NOMO-1 treated with dmso at 0.1 percent for 144 hours (cell line): ENCODE results near the gene AFM.

Source experiments
- DNase-seq: peaks from one replicate; lab custom pipeline; 2025; ENCODE audit not compliant: unreplicated experiment; lab: John Stamatoyannopoulos, UW

The AFM gene

DNA sequence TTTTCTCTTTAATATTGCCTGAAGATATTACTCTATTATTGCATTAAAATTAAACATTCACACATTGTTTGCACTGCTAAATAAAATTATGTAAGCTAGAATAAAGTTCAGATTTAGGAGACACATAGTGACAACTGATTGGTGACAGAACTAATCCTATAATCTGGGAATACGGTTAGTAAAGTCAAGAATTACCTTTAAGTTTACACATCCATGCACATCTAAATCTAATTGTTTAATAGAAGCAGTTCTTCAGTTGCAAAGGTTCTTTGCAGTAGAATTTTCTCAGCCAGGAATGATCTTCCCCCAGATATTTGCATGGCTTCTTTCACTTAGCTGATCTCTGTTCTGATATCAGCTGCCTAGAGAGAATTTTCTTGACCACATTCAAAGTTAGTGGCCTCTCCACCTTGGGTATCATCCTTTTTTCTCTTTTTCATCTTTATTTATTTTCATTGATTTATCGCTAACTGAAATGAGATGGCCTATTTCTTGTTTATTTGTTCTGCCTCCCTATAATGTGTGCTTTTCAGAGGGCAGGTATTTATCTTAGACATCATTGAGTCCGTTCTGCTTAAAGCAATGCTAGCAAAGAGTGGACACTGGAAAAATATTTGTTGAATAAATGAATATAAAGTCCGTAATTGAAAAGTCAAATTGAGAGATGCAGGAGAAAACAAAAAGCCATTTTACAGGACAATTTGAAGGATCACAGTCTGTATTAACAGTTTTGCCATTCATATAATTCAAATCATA, 32.9 kb upstream of the AFM start:
- DNase-seq = no peak

DNA sequence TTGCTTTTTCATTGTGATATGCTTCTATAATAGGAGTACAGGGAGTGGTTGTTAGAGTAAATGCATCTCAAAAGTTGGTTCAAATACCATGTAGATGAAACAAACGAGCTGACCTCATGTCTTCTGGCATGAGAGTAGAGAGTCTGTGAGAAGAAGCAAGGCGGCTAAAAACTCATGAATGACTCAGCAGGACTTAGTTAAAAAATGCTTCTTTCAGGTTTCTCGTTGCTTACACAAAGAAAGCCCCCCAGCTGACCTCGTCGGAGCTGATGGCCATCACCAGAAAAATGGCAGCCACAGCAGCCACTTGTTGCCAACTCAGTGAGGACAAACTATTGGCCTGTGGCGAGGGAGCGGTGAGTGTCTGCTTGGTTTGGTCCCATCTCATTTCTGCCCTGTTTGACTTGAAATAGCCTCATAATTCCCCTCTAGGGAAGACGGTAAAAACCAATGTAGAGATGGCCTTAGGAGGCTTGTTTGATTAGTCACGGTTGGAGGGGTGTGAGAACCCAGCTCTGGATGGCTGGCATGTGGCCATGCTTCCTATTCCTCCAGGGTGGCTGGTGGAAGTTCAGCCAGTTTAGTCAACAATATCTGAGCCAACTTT, 31.0 kb upstream of the AFM start:
- no peak for DNase-seq

DNA sequence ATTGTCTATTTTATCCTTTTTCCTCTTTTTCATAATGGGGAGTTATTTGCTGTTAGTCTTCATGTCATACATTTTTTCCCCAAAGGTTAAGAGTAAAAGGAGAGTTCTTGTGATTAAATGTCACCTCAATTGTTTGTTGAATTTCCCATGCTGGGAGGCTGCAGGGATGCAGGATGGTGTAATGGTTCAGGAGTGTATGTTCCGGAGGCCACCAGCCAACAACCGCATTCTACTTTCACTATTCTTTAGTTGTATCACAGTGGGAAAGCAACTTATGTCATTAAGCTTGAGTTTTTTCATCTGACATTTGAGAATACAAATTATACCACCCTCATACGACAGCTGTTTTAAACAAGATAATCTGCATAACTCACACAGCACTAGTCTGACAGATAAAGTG, 30.1 kb upstream of the AFM start:
- DNase-seq = no peak

DNA sequence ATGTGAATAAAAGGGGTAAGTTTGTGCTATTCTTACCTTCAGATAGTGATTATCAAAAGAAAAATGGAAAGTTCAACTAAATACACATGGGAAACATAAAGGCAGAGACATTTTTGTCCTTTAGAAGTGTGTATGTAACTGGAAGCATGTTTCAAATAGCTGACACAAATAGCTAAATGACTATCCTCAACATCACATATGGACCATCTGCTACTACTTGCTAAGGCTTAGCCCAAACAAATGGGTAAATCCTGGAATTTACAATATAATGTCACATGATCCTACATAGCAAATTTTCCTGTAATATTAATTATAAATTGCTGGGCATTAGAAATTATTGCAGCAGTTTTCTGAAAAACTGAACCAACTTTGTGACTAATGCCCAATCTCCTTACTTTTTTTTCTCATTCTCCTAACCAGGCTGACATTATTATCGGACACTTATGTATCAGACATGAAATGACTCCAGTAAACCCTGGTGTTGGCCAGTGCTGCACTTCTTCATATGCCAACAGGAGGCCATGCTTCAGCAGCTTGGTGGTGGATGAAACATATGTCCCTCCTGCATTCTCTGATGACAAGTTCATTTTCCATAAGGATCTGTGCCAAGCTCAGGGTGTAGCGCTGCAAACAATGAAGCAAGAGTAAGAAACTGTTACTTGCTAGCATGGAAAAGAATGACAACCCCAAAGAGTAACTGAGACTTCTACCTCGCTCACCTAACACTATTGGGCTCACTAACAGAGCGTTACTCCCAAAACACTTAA, 29.4 kb upstream of the AFM start:
- no peak for DNase-seq

DNA sequence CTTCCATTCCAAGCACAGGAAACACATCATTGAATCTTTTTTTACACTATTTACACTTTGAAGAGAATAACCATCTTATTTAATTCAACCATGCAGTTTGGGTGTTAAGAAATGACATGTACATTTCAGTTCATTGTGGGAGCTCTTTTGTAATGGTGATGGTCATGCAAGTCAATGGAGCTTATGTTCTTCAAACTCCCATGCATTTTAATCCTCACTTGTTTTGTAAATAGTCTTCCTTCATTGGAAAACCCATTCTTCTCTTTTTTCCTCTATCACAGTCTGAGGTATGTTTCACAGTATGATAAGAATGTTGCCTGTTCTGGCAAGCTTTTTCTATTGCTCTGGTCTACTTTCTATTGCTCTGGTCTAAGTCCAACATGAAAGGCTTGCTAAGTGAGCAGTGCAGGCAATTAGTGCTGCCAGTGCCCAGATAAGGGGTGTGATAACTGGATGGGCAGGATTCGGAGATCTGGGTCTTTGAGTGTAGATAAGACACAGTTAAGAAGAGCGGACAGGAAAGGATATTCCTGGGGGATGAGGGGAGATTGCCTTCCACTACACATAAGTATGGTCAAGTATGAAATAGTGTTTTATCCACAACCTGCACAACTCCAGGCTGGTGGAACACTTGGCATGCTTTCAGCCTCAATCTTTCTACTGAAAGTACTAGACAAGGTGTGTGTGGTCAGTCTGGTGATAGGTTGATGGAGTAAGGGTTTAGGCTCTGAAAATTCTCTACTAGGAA, 28.4 kb upstream of the AFM start:
- DNase-seq = no peak

DNA sequence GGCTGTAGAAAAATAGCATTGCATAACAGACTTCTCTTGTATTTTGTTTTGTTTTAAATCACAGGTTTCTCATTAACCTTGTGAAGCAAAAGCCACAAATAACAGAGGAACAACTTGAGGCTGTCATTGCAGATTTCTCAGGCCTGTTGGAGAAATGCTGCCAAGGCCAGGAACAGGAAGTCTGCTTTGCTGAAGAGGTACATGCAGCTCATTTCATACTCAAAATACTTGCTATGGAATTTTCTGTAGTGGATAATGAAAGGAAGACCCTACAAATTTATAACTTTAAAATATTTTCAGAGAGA, 27.9 kb upstream of the AFM start:
- DNase-seq = no peak

DNA sequence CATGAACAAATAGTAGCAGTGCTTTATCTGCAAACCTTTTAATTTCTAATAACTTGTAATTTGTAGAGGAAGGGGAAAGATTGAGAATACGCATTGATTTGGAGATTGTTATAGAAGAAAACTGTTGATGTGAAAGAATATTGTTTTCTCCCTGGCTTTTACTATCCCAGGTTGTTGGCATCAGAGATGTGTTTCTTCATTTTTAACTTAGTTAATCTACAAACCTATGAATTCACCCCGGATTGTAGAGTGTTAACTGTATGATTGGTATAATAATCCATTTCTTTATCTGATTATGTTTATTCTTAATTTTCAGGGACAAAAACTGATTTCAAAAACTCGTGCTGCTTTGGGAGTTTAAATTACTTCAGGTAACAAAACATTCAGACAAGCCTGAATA, 26.6 kb upstream of the AFM start:
- no peak for DNase-seq

DNA sequence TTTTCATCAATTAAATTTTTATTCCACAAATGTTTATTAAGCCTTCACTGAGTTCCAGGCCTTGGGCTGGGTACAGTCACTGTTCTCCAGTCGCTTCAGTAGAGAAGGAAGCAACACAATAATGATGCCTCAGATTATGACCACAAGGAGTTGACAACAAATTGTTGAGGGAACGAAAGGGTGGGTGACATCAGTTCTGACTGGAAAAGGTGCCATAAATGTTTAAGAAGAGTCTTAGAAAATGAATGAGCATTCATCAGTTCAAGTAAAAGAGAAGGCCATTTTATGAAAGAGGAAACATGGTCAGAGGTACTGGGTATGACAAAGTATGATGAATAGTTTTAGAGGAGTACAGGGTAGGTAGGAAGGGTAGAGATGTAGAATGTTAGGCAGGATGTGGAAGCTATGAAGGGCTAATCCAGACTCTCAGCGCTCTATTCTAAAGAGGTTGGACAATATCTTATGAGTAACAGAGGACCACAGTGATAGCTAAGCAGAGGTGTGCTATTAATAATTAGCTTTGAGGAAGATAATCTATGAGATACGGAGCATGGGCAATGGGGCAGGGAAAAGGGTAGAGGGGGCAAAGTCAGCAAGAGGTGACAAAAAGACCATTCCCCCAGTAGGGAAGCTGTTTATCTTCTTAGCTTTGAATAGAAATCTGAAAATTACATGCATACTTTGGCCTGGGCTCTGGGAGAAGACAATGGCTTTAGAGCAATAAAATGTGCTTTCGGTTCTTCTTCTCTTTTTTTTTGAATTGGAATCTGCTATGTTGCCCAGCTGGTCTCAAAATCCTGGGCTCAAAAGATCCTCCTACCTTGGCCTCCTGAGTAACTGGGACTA, 25.1 kb upstream of the AFM start:
- DNase-seq = no peak

DNA sequence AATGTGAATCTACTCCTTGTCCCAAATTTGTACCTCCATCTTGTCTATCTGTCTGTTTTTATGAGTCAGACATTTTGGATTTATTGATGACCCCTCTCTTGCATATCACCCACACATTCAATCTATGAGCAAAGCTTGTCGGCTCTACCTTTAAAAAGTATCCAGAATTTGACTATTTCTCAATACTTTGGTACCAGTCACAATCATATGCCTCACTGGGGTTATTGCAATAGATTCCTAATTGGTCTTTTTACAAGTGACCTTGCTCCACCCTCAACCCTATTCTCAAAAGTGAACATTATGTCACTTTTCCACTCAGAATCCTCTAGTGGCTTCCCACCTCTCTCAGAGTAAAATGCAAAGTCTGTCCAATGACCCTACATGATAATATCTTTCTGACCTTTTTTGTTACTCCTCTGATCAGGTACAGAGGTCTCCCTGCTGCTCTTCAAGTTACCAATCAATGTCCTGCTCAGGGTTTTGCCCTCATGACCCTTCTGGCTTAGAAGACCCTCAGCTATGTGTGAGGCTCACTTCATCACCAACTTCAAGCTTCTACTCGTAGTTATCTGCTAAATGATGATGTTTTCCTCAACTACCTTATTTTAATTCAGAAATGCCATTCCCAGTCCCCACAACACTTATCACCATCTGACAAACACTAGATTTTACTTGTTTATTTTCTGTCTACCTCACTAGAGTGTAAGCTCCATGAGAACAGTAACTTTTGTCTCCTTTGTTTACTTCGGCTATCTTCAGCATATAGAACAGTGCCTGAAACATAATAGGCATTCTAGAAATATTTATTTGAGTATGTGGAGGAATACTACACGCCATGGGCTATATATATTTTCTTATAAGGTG, 23.1 kb upstream of the AFM start:
- no peak for DNase-seq

DNA sequence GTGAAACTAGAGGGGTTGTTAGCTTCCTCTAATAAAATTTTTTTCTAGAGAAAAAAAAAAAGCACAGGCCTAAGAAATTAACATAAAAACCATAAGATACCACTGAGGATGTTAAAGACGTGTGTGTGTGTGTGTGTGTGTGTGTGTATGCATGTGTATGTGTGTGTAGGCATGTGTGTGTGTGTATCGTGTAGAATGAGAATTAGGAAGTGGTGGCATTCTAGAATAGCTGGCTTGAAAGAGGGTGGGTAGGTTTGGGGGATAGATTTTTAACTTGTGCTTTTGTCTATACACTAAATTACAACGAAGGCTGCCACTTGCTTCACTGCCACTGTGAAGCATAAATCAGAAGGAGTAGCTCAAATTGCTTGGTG, 22.5 kb upstream of the AFM start:
- no peak for DNase-seq

DNA sequence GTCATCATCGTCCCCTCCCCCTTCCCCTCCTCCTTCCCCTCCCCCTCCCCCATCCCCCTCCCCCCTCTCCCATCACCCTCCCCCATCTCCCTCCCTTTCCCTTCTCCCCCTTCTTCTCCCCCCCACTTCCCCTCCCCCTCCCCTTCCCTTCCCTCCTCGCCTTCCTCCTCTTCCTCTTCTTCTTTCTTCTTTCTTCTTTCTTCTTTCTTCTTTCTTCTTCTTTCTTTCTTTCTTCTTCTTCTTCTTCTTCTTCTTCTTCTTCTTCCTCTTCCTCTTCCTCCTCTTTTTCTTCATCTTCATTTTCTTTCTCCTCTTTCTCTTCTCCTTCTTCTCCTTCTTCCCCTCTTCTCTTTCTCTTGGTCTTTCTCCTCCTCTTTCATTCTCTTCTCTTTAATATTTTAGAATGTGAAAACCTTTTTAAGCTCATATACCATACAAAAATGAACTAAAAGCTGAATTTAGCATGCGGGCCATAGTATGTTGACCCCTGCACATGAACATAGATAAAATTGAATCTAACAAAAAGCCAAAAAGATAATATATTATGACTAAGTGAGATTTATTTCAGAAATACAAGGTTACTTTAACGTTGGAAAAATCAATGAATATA, 20.5 kb upstream of the AFM start:
- no peak for DNase-seq

DNA sequence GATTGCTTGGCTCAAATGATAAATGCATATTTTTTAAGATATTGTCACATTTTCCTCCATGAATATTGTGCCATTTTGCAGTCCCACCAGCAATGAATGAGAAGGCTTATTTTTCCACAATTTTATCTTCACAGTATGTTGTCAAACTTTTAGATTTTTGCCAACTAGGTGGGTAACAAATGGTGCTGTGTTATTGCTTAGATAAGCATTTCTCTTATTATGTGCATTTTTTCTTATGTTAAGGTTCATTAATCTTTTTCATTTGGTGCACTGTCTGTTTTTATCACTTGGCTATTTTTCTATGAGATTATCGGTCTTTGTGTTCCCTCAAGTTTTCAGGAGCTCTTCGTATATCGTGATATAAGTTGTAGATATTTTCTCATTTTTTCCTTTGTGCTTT, 13.4 kb upstream of the AFM start:
- DNase-seq = no peak

DNA sequence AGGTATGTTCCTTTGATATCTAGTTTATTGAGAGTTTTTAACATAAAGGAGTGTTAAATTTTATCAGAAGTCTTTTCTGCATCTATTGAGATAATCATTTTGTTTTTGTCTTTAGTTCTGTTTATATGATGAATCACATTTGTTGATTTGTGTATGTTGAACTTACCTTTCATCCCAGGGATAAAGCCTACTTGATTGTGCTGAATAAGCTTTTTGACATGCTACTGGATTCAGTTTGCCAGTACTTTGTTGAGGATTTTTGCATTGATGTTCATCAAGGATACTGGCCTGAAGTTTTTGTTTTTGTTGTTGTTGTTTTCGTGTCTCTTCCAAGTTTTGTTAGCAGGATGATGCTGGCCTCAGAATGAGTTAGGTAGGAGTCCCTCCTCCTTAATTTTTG, 10.8 kb upstream of the AFM start:
- DNase-seq = no peak

DNA sequence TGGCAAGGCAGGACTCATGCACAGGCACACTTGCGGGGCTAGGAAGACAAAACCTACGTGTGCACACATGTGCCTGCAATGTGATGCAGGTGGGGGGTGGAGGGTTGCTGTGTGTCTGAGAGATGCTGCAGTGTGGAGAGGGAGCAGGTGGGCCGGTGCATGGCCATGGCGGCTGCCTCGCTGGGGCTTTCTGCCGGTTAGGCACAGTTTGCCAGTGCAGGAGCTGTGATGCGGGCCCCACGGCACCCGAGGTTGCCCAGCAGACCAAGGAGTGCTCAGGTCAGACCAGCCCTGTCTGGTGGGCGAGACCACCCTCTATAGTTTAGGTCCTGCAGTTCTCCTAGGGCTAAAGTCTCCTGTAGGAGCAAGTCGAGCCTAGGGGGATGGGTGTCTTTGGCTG, 4.4 kb upstream of the AFM start:
- no peak for DNase-seq

DNA sequence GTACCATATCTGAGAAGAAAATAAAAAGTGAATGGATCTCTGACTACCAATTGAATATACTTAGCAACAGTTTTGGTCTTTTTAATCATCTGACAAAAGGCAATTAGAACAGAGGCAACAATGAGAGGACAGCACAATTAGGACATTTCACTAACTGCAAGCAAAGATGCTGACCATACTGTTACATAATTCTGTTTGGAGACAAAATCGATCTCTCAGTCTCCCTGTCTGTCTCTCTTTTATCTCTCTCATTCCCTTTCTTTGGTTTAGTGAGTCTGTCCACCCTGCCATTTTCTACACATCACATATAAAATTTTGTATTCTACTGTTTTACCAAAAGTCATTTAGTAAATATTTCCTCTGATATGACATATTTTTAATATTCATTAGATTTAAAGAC, 2.2 kb upstream of the AFM start:
- no peak for DNase-seq

DNA sequence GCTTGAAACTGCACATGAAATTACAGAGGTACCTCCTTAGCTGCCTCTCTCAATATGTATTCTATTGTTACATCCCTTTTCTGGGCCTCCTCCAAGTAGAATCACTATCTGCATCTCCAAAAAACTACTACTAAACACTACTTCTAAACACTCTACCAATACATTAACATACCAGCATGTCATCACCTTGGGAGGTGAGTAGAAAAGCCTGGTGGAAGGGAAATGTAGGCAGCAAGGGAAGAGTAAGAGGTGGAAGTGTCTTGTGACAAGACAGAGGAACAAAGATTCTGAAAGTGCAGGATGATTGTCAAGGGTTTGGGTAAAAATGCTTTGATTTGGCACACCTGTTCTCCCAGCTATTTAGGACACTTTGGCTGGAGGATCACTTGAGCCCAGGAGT, 3.5 kb downstream of the AFM start:
- no peak for DNase-seq

DNA sequence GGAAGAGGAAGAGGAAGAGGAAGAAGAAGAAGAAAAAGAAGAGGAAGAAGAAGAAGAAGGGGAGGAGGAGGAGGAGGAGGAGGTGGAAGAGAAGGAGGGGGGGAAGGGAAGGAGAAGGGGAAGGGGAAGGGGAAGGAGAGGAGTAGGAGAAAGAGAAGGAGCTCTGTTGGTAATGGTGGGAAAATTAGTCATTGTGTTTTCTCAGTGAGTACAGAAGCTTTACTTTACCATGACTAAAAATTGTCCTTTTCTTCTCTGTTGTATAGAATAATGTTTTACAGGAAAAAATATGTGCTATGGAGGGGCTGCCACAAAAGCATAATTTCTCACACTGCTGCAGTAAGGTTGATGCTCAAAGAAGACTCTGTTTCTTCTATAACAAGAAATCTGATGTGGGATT, 4.1 kb downstream of the AFM start:
- no peak for DNase-seq

DNA sequence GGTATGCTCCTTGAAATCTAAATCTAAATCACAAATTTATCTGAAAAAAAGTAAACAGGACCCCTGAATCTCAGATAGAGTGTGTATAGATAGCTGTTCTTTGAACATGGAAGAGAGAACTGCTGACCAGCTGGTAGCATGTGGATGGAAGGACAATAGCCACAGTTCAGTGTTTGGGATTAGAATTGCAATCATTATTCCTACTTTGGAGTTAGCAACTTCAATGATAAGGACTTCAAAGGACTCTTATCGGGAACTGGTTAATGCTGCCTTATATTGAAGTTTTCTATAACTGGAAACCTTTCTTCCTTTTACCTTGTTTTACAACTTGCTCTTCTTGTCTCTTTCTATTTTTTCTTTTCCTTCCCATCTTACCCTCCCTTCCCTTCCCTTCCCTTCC, 5.0 kb downstream of the AFM start:
- DNase-seq = no peak

DNA sequence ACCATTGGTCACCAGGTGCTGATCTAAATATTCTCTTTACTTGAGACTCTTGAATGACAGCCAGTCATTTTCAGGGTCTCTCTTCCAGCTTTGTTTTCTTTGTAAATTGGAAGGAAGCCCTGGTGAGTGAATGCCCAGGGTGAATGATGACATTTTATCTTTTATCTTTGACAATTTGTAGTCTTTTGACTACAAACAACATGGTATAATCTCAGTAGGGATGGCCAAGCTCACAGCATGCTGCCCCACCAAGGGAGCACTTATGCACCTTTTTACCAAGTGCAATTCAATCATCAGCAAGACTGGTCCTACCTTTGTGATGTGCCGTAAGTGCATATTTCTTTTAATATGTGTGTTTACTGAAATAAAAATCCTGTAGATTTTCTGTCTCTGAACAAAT, 5.7 kb downstream of the AFM start:
- DNase-seq = no peak
